Measurements from ENCODE around the gene C2orf76. TPM values are rescaled to one million over a fixed set of nuclear protein-coding genes. Genes with fewer than 3 reads are reported as not detected.

Gene C2orf76
- total RNA-seq, 1 experiment from 2014 or later: 10.2 TPM

DNA sequence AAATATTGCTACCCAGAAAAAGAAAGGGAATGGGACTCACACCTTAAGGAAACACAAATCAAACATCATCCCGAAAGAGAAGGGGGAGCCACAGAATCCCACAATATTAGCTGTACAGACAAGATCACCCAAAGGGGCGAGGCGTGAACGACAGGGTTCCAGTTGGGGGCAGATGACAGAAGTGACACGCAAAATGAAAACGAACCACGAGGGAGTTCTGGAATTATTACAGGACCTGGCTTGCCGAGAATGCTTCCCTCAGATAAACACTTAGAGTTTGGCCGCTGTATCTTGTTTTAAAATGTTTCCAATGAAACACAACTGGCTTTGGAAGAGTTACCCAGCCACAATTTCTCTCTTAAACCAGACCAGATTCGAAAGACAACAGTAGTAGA is 60.4 kb downstream of the C2orf76 start:
- H2AFZ ChIP-seq (ENCODE audit: low read length): peak overlapping the region; percentile 43; the same call in 1 of the 2 replicates
- DNase-seq (no peak), ATAC-seq (no peak)
- H3K79me2 ChIP-seq (ENCODE audit: low read length): no peaks in the 10 kb centered on the region
- H3F3A ChIP-seq (ENCODE audit: low read length, unreplicated experiment): no peaks in the 10 kb centered on the region
- BruUV-seq (replicated peaks): no TSS peak
- 0 out of 2 replicates have a peak overlapping the region, but pooled peaks have one; percentile 2 for H3K4me2 ChIP-seq (ENCODE audit: low read length)
- TF ChIP-seq EZH2phosphoT487 (IDR thresholded peaks at IDR 0.05; ENCODE audit: borderline replicate concordance, low read length): no peak
- TF ChIP-seq, protein P1, sequence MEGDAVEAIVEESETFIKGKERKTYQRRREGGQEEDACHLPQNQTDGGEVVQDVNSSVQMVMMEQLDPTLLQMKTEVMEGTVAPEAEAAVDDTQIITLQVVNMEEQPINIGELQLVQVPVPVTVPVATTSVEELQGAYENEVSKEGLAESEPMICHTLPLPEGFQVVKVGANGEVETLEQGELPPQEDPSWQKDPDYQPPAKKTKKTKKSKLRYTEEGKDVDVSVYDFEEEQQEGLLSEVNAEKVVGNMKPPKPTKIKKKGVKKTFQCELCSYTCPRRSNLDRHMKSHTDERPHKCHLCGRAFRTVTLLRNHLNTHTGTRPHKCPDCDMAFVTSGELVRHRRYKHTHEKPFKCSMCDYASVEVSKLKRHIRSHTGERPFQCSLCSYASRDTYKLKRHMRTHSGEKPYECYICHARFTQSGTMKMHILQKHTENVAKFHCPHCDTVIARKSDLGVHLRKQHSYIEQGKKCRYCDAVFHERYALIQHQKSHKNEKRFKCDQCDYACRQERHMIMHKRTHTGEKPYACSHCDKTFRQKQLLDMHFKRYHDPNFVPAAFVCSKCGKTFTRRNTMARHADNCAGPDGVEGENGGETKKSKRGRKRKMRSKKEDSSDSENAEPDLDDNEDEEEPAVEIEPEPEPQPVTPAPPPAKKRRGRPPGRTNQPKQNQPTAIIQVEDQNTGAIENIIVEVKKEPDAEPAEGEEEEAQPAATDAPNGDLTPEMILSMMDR (conservative IDR thresholded peaks at IDR 0.05; ENCODE audit: low read depth, low read length): no peak
- no peak for TF ChIP-seq EZH2 (IDR thresholded peaks at IDR 0.05; ENCODE audit: low read length, unreplicated experiment)
- ChIA-PET CTCF (no interaction called here), POLR2A (ENCODE audit: unreplicated experiment) (no interaction called here)
- H3K4me1 ChIP-seq (ENCODE audit: insufficient read depth, low read length): 0 out of 2 replicates have a peak, but pooled peaks cover 7% of the 10 kb centered on the region
- intact Hi-C loops (cut with micrococcal nuclease): no loop called here
- H3K4me3 ChIP-seq (ENCODE audit: low read length): no peak overlapping the region
- H3K27ac ChIP-seq (ENCODE audit: low read length): no peak overlapping the region
- no peaks in the 10 kb centered on the region for H3K27me3 ChIP-seq (ENCODE audit: low read length)
- no peaks in the 10 kb centered on the region for H3K9me2 ChIP-seq (replicated peaks; ENCODE audit: low read length)
- H4K20me1 ChIP-seq (ENCODE audit: low read length): no peaks in the 10 kb centered on the region
- no peak overlapping the region for H3K9ac ChIP-seq (ENCODE audit: low read length)
- no peaks in the 10 kb centered on the region for H3K36me3 ChIP-seq (ENCODE audit: low read depth, low read length)
- H3K9me3 ChIP-seq (ENCODE audit: low read length): no peaks in the 10 kb centered on the region

- CTCF ChIA-PET: no interaction called here
- no peak for TF ChIP-seq EZH2 (IDR thresholded peaks at IDR 0.05; ENCODE audit: low read length, unreplicated experiment)
- no peak for TF ChIP-seq EZH2phosphoT487 (IDR thresholded peaks at IDR 0.05; ENCODE audit: borderline replicate concordance, low read length)
- TF ChIP-seq, protein P1 (conservative IDR thresholded peaks at IDR 0.05; ENCODE audit: low read depth, low read length): no peak
- Histone ChIP-seq H3K27me3 (ENCODE audit: low read length) (no peaks in the 10 kb centered on the region), H2AFZ (ENCODE audit: low read length) (peak overlapping the region; percentile 43; the same call in 1 of the 2 replicates), H3K4me2 (ENCODE audit: low read length) (0 out of 2 replicates have a peak overlapping the region, but pooled peaks have one; percentile 2), H3K9ac (ENCODE audit: low read length) (no peak overlapping the region), H3K4me3 (ENCODE audit: low read length) (no peak overlapping the region), H3K4me1 (ENCODE audit: insufficient read depth, low read length) (0 out of 2 replicates have a peak, but pooled peaks cover 7% of the 10 kb centered on the region), H3K79me2 (ENCODE audit: low read length) (no peaks in the 10 kb centered on the region), H3K27ac (ENCODE audit: low read length) (no peak overlapping the region), H3K36me3 (ENCODE audit: low read depth, low read length) (no peaks in the 10 kb centered on the region), H3F3A (ENCODE audit: low read length, unreplicated experiment) (no peaks in the 10 kb centered on the region), H3K9me3 (ENCODE audit: low read length) (no peaks in the 10 kb centered on the region), H3K9me2 (replicated peaks; ENCODE audit: low read length) (no peaks in the 10 kb centered on the region), H4K20me1 (ENCODE audit: low read length) (no peaks in the 10 kb centered on the region)
- POLR2A ChIA-PET (ENCODE audit: unreplicated experiment): no interaction called here
- ATAC-seq (no peak), DNase-seq (no peak)
- intact Hi-C loops (cut with micrococcal nuclease): no loop called here
- no TSS peak for BruUV-seq (replicated peaks)
Measured at GRCh38 chr2:119305497-119306195, 61.0 kb downstream of the C2orf76 start.

DNA sequence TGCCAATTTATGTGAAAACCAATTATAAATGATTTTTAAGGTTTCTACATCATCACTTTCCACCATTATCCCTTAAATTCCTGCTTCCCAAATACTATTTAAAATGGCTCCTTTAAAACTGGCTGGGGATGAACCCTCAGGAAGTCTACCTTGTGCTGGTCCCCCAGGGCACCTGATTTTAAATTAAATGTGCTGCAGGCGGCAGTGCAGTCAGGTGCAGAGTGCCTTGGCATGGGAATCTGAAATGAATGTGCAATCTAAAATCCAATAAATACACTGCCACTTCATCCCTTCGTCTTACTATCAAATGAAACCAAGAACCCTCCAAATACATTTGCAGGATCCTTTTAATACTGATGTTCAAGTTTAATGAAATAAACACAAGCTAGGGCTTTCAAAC is 61.8 kb downstream of the C2orf76 start:
- Histone ChIP-seq H3F3A (ENCODE audit: low read length, unreplicated experiment) (no peaks in the 10 kb centered on the region), H3K4me3 (ENCODE audit: low read length) (no peak overlapping the region), H3K27ac (ENCODE audit: low read length) (no peak overlapping the region), H4K20me1 (ENCODE audit: low read length) (no peaks in the 10 kb centered on the region), H2AFZ (ENCODE audit: low read length) (no peak overlapping the region), H3K36me3 (ENCODE audit: low read depth, low read length) (no peaks in the 10 kb centered on the region), H3K9me2 (replicated peaks; ENCODE audit: low read length) (no peaks in the 10 kb centered on the region), H3K4me1 (ENCODE audit: insufficient read depth, low read length) (0 out of 2 replicates have a peak, but pooled peaks cover 7% of the 10 kb centered on the region), H3K4me2 (ENCODE audit: low read length) (no peak overlapping the region), H3K27me3 (ENCODE audit: low read length) (no peaks in the 10 kb centered on the region), H3K9ac (ENCODE audit: low read length) (no peak overlapping the region), H3K9me3 (ENCODE audit: low read length) (no peaks in the 10 kb centered on the region), H3K79me2 (ENCODE audit: low read length) (no peaks in the 10 kb centered on the region)
- intact Hi-C loops (cut with micrococcal nuclease): no loop called here
- ATAC-seq: no peak
- TF ChIP-seq EZH2 (IDR thresholded peaks at IDR 0.05; ENCODE audit: low read length, unreplicated experiment) (no peak), EZH2phosphoT487 (IDR thresholded peaks at IDR 0.05; ENCODE audit: borderline replicate concordance, low read length) (no peak)
- TF ChIP-seq, protein P1 (conservative IDR thresholded peaks at IDR 0.05; ENCODE audit: low read depth, low read length): no peak
- ChIA-PET CTCF (no interaction called here), POLR2A (ENCODE audit: unreplicated experiment) (no interaction called here)
- no peak for DNase-seq
- no TSS peak for BruUV-seq (replicated peaks)

All from PC-3 (cell line).